K562 (cell line): ENCODE results near the gene YIPF5. TPM values are rescaled to one million over a fixed set of nuclear protein-coding genes. Genes with fewer than 3 reads are reported as not detected.

Experiments
- ATAC-seq: fragments of 200-7000 bp; cut with Tn5 transposase; 3 replicates; pipeline ENCODE4 v1.9.1; 2020; ENCODE audit warnings: moderate library complexity
- BruUV-seq: library from RNA; stranded (reverse); fragments of 400-500 nt; replicated peaks from 2 replicates; lab custom pipeline; 2021; lab: Mats Ljungman, UMichigan
- CTCF ChIA-PET: fragments of 300-600 bp; formaldehyde crosslinking; extraction: SDS; loops from one replicate; lab custom pipeline; 2021; ENCODE audit warnings: low intra/inter-chr PET ratio; lab: Yijun Ruan, JAX
- POLR2A ChIA-PET: fragments of 300-600, 350-650 bp; sonication (Branson Sonifier 250); formaldehyde crosslinking; extraction: SDS; loops from one replicate; lab custom pipeline; 2021; ENCODE audit warnings: antibody characterized with exemption, inconsistent platforms; lab: Yijun Ruan, JAX
- DNase-seq, 4 experiments: peaks; one replicate each; pipeline versions ENCODE4 v3.0.0 to v3.0.0-alpha.2; 2011 to 2018; ENCODE audit warnings: low spot score in 3 of 4, mixed read lengths in 3 of 4; ENCODE audit errors: extremely low read depth in 1 of 4
- FAIRE-seq: peaks from 2 replicates; lab custom pipeline; 2011; peaks lifted over from hg19 to GRCh38; lab: Jason Lieb, UNC
- H2AFZ ChIP-seq: 2 replicates; pipeline ENCODE4 v1.6.0; 2011; ENCODE audit warnings: low read depth, low read length, control low read depth, inconsistent platforms
- H3K27ac ChIP-seq: fragments of 200-600 bp; 3 replicates; pipeline ENCODE4 v1.8.0; 2011; ENCODE audit warnings: low read depth, mild to moderate bottlenecking, control low read depth, inconsistent platforms, low read length, moderate library complexity, mixed read lengths; ENCODE audit errors: extremely low read depth
- H3K27me3 ChIP-seq, 2 experiments: fragments of 300-600 bp in 1 of 2; 2 replicates in 1 of 2; 3 replicates in 1 of 2; pipeline versions ENCODE4 v1.6.0 to v1.8.0; 2011; ENCODE audit warnings: inconsistent platforms in 2 of 2, low read length in 2 of 2, mild to moderate bottlenecking in 1 of 2, mixed read lengths in 1 of 2, moderate library complexity in 1 of 2; ENCODE audit not compliant: control insufficient read depth in 2 of 2, insufficient read depth in 2 of 2
- H3K36me3 ChIP-seq: fragments of 300-600 bp; 3 replicates; pipeline ENCODE4 v1.8.0; 2011; ENCODE audit warnings: mild to moderate bottlenecking, low read length, inconsistent platforms; ENCODE audit not compliant: control insufficient read depth, insufficient read depth
- H3K4me1 ChIP-seq, 2 experiments: fragments of 200-600 bp in 1 of 2; replicated peaks in 1 of 2; 2 replicates in 1 of 2; 3 replicates in 1 of 2; pipeline versions ENCODE4 v1.5.1 to v1.8.0; 2011; ENCODE audit warnings: inconsistent platforms in 2 of 2, low read length in 2 of 2, mild to moderate bottlenecking in 1 of 2, mixed read lengths in 1 of 2, moderate library complexity in 1 of 2; ENCODE audit not compliant: control insufficient read depth in 2 of 2, insufficient read depth in 2 of 2
- H3K4me2 ChIP-seq: 2 replicates; pipeline ENCODE4 v1.6.1; 2011; ENCODE audit warnings: low read length, control low read depth, inconsistent platforms, mixed read lengths; ENCODE audit not compliant: insufficient read depth
- H3K4me3 ChIP-seq: fragments of 200-600 bp; sonication (generic), shearing (Covaris generic); 2 replicates; pipeline ENCODE4 v1.5.1; 2016; ENCODE audit warnings: control low read depth, inconsistent platforms
- H3K79me2 ChIP-seq: fragments of 200-600 bp; 3 replicates; pipeline ENCODE4 v1.8.0; 2011; ENCODE audit warnings: low read length, inconsistent platforms; ENCODE audit not compliant: control insufficient read depth, insufficient read depth
- H3K9ac ChIP-seq, 2 experiments: 2 replicates each; pipeline versions ENCODE4 v1.6.0 to v1.6.1; 2011; ENCODE audit warnings: low read depth in 2 of 2, low read length in 2 of 2, control low read depth in 1 of 2, inconsistent platforms in 1 of 2, mild to moderate bottlenecking in 1 of 2, mixed read lengths in 1 of 2; ENCODE audit not compliant: insufficient read depth in 1 of 2
- H3K9me1 ChIP-seq: one replicate; pipeline ENCODE4 v1.6.0; 2011; ENCODE audit warnings: inconsistent platforms, mild to moderate bottlenecking, low read length, moderate library complexity; ENCODE audit not compliant: control insufficient read depth, insufficient read depth
- H3K9me3 ChIP-seq: replicated peaks from 2 replicates; pipeline ENCODE4 v1.5.1; 2011; ENCODE audit warnings: low read depth, low read length, inconsistent platforms; ENCODE audit not compliant: control insufficient read depth, insufficient read depth
- H4K20me1 ChIP-seq: replicated peaks from 2 replicates; pipeline ENCODE4 v1.6.1; 2011; ENCODE audit warnings: low read length, inconsistent platforms, mixed read lengths; ENCODE audit not compliant: control insufficient read depth, insufficient read depth
- BRF1 ChIP-seq: IDR thresholded peaks from 3 replicates; pipeline ENCODE4 v1.6.1; 2011; ENCODE audit warnings: borderline replicate concordance, mild to moderate bottlenecking; ENCODE audit not compliant: insufficient read length; ENCODE audit errors: extremely low read depth
- CREB5 ChIP-seq: fragments of 250-450 bp; sonication (Bioruptor Pico); IDR thresholded peaks from 2 replicates; pipeline ENCODE4 v1.5.0; 2020; ENCODE audit warnings: mild to moderate bottlenecking
- ESRRB ChIP-seq: fragments of 250-450 bp; sonication (Bioruptor Pico); IDR thresholded peaks from 2 replicates; pipeline ENCODE4 v1.5.0; 2020; ENCODE audit warnings: mild to moderate bottlenecking, moderate library complexity, borderline replicate concordance
- FOXJ2 ChIP-seq: fragments of 200-800 bp; sonication (Bioruptor generic); IDR thresholded peaks from 2 replicates; pipeline ENCODE4 v1.6.1; 2016; ENCODE audit warnings: missing genetic modification characterization, missing compliant biosample characterization
- GTF2A2 ChIP-seq: IDR thresholded peaks from 2 replicates; pipeline ENCODE4 v1.6.1; 2016; ENCODE audit warnings: mild to moderate bottlenecking, missing genetic modification characterization, missing compliant biosample characterization
- MEF2A ChIP-seq: IDR thresholded peaks from 2 replicates; pipeline ENCODE4 v1.6.1; 2011; ENCODE audit warnings: low read depth, mild to moderate bottlenecking, low read length, moderate library complexity; ENCODE audit not compliant: control insufficient read depth
- NCOA1 ChIP-seq: fragments of 450-650 bp; IDR thresholded peaks from 2 replicates; pipeline ENCODE4 v1.6.1; 2016; ENCODE audit warnings: low read depth
- OTX1 ChIP-seq: fragments of 450-650 bp; formaldehyde crosslinking; IDR thresholded peaks from 2 replicates; pipeline ENCODE4 v1.4.0; 2022; ENCODE audit warnings: mild to moderate bottlenecking
- PCBP1 ChIP-seq: fragments of 200-400 bp; formaldehyde crosslinking; IDR thresholded peaks from 2 replicates; pipeline ENCODE4 v1.6.1; 2018; ENCODE audit warnings: mild to moderate bottlenecking, low read depth, low read length; ENCODE audit not compliant: poor library complexity, severe bottlenecking
- PKNOX1 ChIP-seq: fragments of 450-650 bp; IDR thresholded peaks from 2 replicates; pipeline ENCODE4 v1.6.1; 2016
- SMAD3 ChIP-seq: fragments of 450-650 bp; formaldehyde crosslinking; conservative IDR thresholded peaks from 2 replicates; pipeline ENCODE4 v1.4.0; 2020; ENCODE audit warnings: mild to moderate bottlenecking
- TEAD4 ChIP-seq, 2 experiments: sonication (generic) in 1 of 2; formaldehyde crosslinking in 1 of 2; IDR thresholded peaks; 2 replicates each; pipeline versions ENCODE4 v1.6.1 to v1.8.0; 2012 to 2022; ENCODE audit warnings: borderline replicate concordance in 1 of 2, inconsistent platforms in 1 of 2, low read length in 1 of 2, mild to moderate bottlenecking in 1 of 2, missing genetic modification reagents in 1 of 2
- ZNF280B ChIP-seq: fragments of 250-450 bp; sonication (Bioruptor Pico); IDR thresholded peaks from 2 replicates; pipeline ENCODE4 v1.5.1; 2021; ENCODE audit warnings: mild to moderate bottlenecking
- ZSCAN32 ChIP-seq: fragments of 450-650 bp; formaldehyde crosslinking; IDR thresholded peaks from 2 replicates; pipeline ENCODE4 v1.4.0; 2020; ENCODE audit warnings: mild to moderate bottlenecking, moderate library complexity
- WGBS: fragments of 100-300 bp; shearing (Covaris generic); methylation state at CpG from one replicate; pipeline ENCODE4 v1.1.6; 2016; ENCODE audit warnings: low coverage, mixed read lengths; ENCODE audit not compliant: insufficient coverage; ENCODE audit errors: missing lambda C conversion rate; 5-methylcytosine and 5-hydroxymethylcytosine counted together
- in situ Hi-C: fragments of 300-500 bp; cut with MboI; formaldehyde crosslinking; loops from 4 replicates; pipeline ENCODE4 v1.15.0; 2018; ENCODE audit warnings: inconsistent platforms, mixed read lengths
- intact Hi-C: fragments of 100-400 bp; cut with micrococcal nuclease; formaldehyde crosslinking; loops from 2 replicates; pipeline ENCODE4 v1.14.2; 2022
- polyA plus RNA-seq, 8 experiments: library from polyadenylated mRNA; depleted of rRNA in 4 of 8; stranded (reverse) in 5 of 8; unstranded in 3 of 8; fragments of >200 nt; fragmentation: Nextera tagmentation in 2 of 8; fragmentation: Illumina TruSeq in 1 of 8; extraction: Ambion mirVana in 2 of 8; extraction: Trizol in 1 of 8; gene quantifications; 2 replicates each; pipeline versions ENCODE4 v1.2.1 to v1.2.3, GENCODE V29; 2011 to 2014; ENCODE audit warnings: inconsistent platforms in 1 of 8, missing spikeins in 1 of 8
- total RNA-seq, 7 experiments: library from RNA; depleted of rRNA in 6 of 7; stranded (reverse); fragments of >200 nt in 6 of 7; fragmentation: Illumina TruSeq in 2 of 7; extraction: Trizol in 2 of 7; gene quantifications; 2 replicates each; pipeline versions ENCODE4 v1.2.1 to v1.2.3, GENCODE V29; 2011 to 2021; ENCODE audit warnings: low replicate concordance in 1 of 7

Gene YIPF5
- total and polyA plus RNA-seq, 9 of the 15 experiments (the other 6 are each of a cell fraction or from before 2014, with no cell fraction given) = 12.1 to 52.9 (median 33.7) TPM

GRCh38 chr5:144205141-144205551 lies 34.7 kb upstream of the YIPF5 start:
- Histone ChIP-seq H3K27ac (no peak overlapping the region), H3K9ac (no peak overlapping the region), H3K9me3 (no peaks in the 10 kb centered on the region), H3K9me1 (no peaks in the 10 kb centered on the region), H2AFZ (no peak overlapping the region), H3K36me3 (no peaks in the 10 kb centered on the region), H3K4me3 (no peak overlapping the region), H4K20me1 (no peaks in the 10 kb centered on the region), H3K4me1 (peaks cover 0 to 4% of the 10 kb centered on the region in 2 experiments; a peak in 2 of 5 replicates), H3K4me2 (no peak overlapping the region), H3K79me2 (no peaks in the 10 kb centered on the region), H3K27me3 (peaks cover 0 to 6% of the 10 kb centered on the region in 2 experiments; a peak in 2 of 5 replicates)
- FAIRE-seq (no peak), ATAC-seq (no peak), DNase-seq (no peak)
- WGBS = 1% methylated on average over 31 of the region's 31 CpGs
- in situ Hi-C loops (loop anchor here (25.0 kb wide), 1 partner anchor 1857 kb away; no protein-coding TSS in a partner anchor), intact Hi-C loops (loop anchor here (2.0 to 10.0 kb wide), 2 partner anchors 1030 to 1684 kb away; no protein-coding TSS in a partner anchor)
- no TSS peak for BruUV-seq
- ChIA-PET CTCF (no interaction called here), POLR2A (no interaction called here)
- TF ChIP-seq CREB5 (CRISPR knock-in tag) (no peak), ZSCAN32 (CRISPR knock-in tag) (no peak), NCOA1 (no peak), SMAD3 (CRISPR knock-in tag) (no peak), ESRRB (no peak), TEAD4 (IDR thresholded peaks at IDR 0.05; ENCODE audit: low read length) (no peak), TEAD4 (CRISPR knock-in tag; IDR thresholded peaks at IDR 0.05; ENCODE audit: borderline replicate concordance) (no peak), OTX1 (no peak), BRF1 (no peak), ZNF280B (CRISPR knock-in tag) (no peak), PCBP1 (no peak), FOXJ2 (tag) (no peak), GTF2A2 (tag) (no peak), MEF2A (no peak), PKNOX1 (no peak)
